ENCODE results near the gene SNX27.
"Not testable (repeated sequence)": the region's sequence is repeated elsewhere in the genome, so short reads cannot be mapped to it uniquely, and the experiment has no call there.

Gene SNX27

GRCh38 chr1:151721788-151722510 is 110.1 kb downstream of the SNX27 start:
- DNase-seq (ENCODE audit: low read depth in 2 of 2) = no peak

GRCh38 chr1:151723726-151724370 is 112.0 kb downstream of the SNX27 start:
- DNase-seq (ENCODE audit: low read depth in 2 of 2) = no peak

- no peak for DNase-seq (ENCODE audit: low read depth in 2 of 2)
Measured at GRCh38 chr1:151728151-151729054, 116.6 kb downstream of the SNX27 start.

GRCh38 chr1:151729157-151729965 is 117.5 kb downstream of the SNX27 start:
- no peak for DNase-seq (ENCODE audit: low read depth in 2 of 2)

- no peak for DNase-seq (ENCODE audit: low read depth in 2 of 2)
Measured at GRCh38 chr1:151729966-151730291, 118.1 kb downstream of the SNX27 start.

GRCh38 chr1:151733126-151733525 is 121.3 kb downstream of the SNX27 start:
- no peak for DNase-seq (ENCODE audit: low read depth in 2 of 2)

- not testable (repeated sequence) for DNase-seq (ENCODE audit: low read depth in 2 of 2)
Measured at GRCh38 chr1:151733995-151734394, 122.1 kb downstream of the SNX27 start.

- no peak for DNase-seq (ENCODE audit: low read depth in 2 of 2)
Measured at GRCh38 chr1:151737026-151737425, 125.2 kb downstream of the SNX27 start.

- DNase-seq (ENCODE audit: low read depth in 2 of 2) = no peak
Measured at GRCh38 chr1:151737479-151737878, 125.6 kb downstream of the SNX27 start.

GRCh38 chr1:151739590-151740355 is 127.9 kb downstream of the SNX27 start:
- no peak for DNase-seq (ENCODE audit: low read depth in 2 of 2)

- no peak for DNase-seq (ENCODE audit: low read depth in 2 of 2)
Measured at GRCh38 chr1:151741516-151741915, 129.7 kb downstream of the SNX27 start.
